Measurements from ENCODE around the gene CALHM2. TPM values are rescaled to one million over a fixed set of nuclear protein-coding genes. Genes with fewer than 3 reads are reported as not detected.

Gene CALHM2
- total and polyA plus RNA-seq, 2 donors (not counting 3 experiments of a cell fraction or from before 2014, with no cell fraction given) = 32.1 to 38.4 TPM

DNA sequence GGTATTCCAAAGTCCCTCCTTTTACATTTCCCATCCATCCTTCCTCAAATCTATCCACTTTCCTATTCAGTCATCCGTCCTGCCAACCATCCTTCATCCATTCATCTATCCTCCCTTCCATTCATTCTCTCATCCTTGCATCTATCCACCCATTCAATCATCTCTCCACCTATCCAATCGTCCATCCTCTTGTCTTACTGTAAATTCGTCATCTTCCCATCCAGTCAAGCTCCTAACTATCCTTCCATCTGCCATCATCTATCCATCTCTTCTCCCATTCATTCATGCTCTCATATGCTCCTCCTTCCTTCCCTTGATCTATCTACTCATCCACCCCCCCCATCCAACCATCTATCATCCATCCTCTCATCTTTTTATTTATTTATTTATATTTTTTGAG, 21.9 kb upstream of the CALHM2 start:
- Histone ChIP-seq H2AFZ (ENCODE audit: low read depth, low read length) (no peak overlapping the region), H3K4me3 (replicated peaks in 1 of 3; ENCODE audit: insufficient read depth in 1 of 3, low read depth in 1 of 3, low read length in 3 of 3) (no peak overlapping the region), H3K27me3 (ENCODE audit: control insufficient read depth in 2 of 2, insufficient read depth in 2 of 2, low read length in 2 of 2) (peaks cover under 1 to 4% of the 10 kb centered on the region in 2 experiments), H3K9ac (replicated peaks; ENCODE audit: extremely low read depth, insufficient read depth, low read length) (no peak overlapping the region), H4K20me1 (replicated peaks; ENCODE audit: control insufficient read depth, extremely low read depth, insufficient read depth, low read length) (no peaks in the 10 kb centered on the region), H3K36me3 (ENCODE audit: control insufficient read depth in 2 of 2, extremely low read depth in 1 of 2, insufficient read depth in 2 of 2, low read length in 2 of 2) (no peaks in the 10 kb centered on the region), H3K4me2 (ENCODE audit: insufficient read depth, low read length) (no peak overlapping the region), H3K79me2 (ENCODE audit: control insufficient read depth, insufficient read depth, low read length) (no peaks in the 10 kb centered on the region), H3K9me3 (replicated peaks; ENCODE audit: control insufficient read depth, insufficient read depth, low read length) (no peaks in the 10 kb centered on the region), H3K4me1 (ENCODE audit: control insufficient read depth, extremely low read depth, insufficient read depth, low read length) (no peaks in the 10 kb centered on the region), H3K27ac (ENCODE audit: insufficient read depth, low read depth, low read length) (no peak overlapping the region), H3K9me1 (replicated peaks; ENCODE audit: control insufficient read depth, extremely low read depth, insufficient read depth, low read length) (no peaks in the 10 kb centered on the region)
- dilution Hi-C loops (cut with MboI; ENCODE audit: extremely low pct_ligation_motif_present, low sequenced_read_pairs) (no loop called here), intact Hi-C loops (cut with micrococcal nuclease) (no loop called here)
- POLR2A ChIA-PET = no interaction called here
- CTCF ChIA-PET = interaction anchor here (1.0 kb wide), 1 partner anchor 11 kb away, joined by 3 read pairs; no protein-coding TSS in a partner anchor
- TF ChIP-seq POLR2AphosphoS5 (IDR thresholded peaks at IDR 0.05; ENCODE audit: insufficient read depth, low read depth, low read length) = no peak
- TF ChIP-seq, protein P1, sequence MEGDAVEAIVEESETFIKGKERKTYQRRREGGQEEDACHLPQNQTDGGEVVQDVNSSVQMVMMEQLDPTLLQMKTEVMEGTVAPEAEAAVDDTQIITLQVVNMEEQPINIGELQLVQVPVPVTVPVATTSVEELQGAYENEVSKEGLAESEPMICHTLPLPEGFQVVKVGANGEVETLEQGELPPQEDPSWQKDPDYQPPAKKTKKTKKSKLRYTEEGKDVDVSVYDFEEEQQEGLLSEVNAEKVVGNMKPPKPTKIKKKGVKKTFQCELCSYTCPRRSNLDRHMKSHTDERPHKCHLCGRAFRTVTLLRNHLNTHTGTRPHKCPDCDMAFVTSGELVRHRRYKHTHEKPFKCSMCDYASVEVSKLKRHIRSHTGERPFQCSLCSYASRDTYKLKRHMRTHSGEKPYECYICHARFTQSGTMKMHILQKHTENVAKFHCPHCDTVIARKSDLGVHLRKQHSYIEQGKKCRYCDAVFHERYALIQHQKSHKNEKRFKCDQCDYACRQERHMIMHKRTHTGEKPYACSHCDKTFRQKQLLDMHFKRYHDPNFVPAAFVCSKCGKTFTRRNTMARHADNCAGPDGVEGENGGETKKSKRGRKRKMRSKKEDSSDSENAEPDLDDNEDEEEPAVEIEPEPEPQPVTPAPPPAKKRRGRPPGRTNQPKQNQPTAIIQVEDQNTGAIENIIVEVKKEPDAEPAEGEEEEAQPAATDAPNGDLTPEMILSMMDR (IDR thresholded peaks at IDR 0.05; ENCODE audit: extremely low read depth in 1 of 2, insufficient read depth in 1 of 2, low read depth in 1 of 2, low read length in 2 of 2) = no peak
- no peak for TF ChIP-seq FOS (IDR thresholded peaks at IDR 0.05; ENCODE audit: borderline replicate concordance, insufficient read depth, low read length)
- no peak for TF ChIP-seq MYC (IDR thresholded peaks at IDR 0.05; ENCODE audit: low read depth, low read length)
- TF ChIP-seq GATA2 (IDR thresholded peaks at IDR 0.05; ENCODE audit: insufficient read depth, insufficient read length, low read depth, low read length) = no peak
- no peak for TF ChIP-seq EZH2 (IDR thresholded peaks at IDR 0.05; ENCODE audit: borderline replicate concordance, low read depth, low read length, severe bottlenecking)
- TF ChIP-seq, protein P2, sequence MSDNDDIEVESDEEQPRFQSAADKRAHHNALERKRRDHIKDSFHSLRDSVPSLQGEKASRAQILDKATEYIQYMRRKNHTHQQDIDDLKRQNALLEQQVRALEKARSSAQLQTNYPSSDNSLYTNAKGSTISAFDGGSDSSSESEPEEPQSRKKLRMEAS (IDR thresholded peaks at IDR 0.05; ENCODE audit: insufficient read depth, insufficient read length) = no peak
- no peak for TF ChIP-seq JUN (IDR thresholded peaks at IDR 0.05; ENCODE audit: borderline replicate concordance, insufficient read depth, insufficient read length, low read depth)
- TF ChIP-seq POLR2A (IDR thresholded peaks at IDR 0.05; ENCODE audit: low read depth, low read length) = no peak
- BruUV-seq (replicated peaks) = no TSS peak
- FAIRE-seq (no peak), DNase-seq (ENCODE audit: low read depth, low spot score) (no peak)

All from endothelial cell of umbilical vein (primary cell).